Measurements from ENCODE around the gene ZC3H10.
A peak's percentile ranks its signal among the peaks of the same experiment; 100 is the strongest.

Gene ZC3H10

GRCh38 chr12:56102683-56103065 is 15.4 kb upstream of the ZC3H10 start:
- no peak overlapping the region for H3K4me3 ChIP-seq (replicated peaks; ENCODE audit: low read depth, low read length)
- no peak for TF ChIP-seq CTCF (IDR thresholded peaks at IDR 0.05; ENCODE audit: low read length, missing control alignments)
- DNase-seq (ENCODE audit: low read depth): no peak

- TF ChIP-seq CTCF (IDR thresholded peaks at IDR 0.05; ENCODE audit: low read length, missing control alignments): no peak
- DNase-seq (ENCODE audit: low read depth): no peak
- peak overlapping the region; percentile 90 for H3K4me3 ChIP-seq (replicated peaks; ENCODE audit: low read depth, low read length)
These were observed 14.9 kb upstream of the ZC3H10 start for GRCh38 chr12:56103066-56103711.

- DNase-seq (ENCODE audit: low read depth): no peak
- TF ChIP-seq CTCF (IDR thresholded peaks at IDR 0.05; ENCODE audit: low read length, missing control alignments): no peak
- H3K4me3 ChIP-seq (replicated peaks; ENCODE audit: low read depth, low read length): peak overlapping the region; percentile 90
These were observed 14.3 kb upstream of the ZC3H10 start for GRCh38 chr12:56103823-56104108.

GRCh38 chr12:56104109-56104814 is 13.8 kb upstream of the ZC3H10 start, which contains the start of gene PA2G4:
Gene PA2G4, plus strand, starts transcription at chr12:56104559. Its CDS starts 179 bp downstream, at chr12:56104738.
- H3K4me3 ChIP-seq (replicated peaks; ENCODE audit: low read depth, low read length): peak within 1 kb of the TSS; percentile 90

GRCh38 chr12:56104815-56105608 is 13.1 kb upstream of the ZC3H10 start:
- DNase-seq (ENCODE audit: low read depth): no peak
- peak overlapping the region; percentile 90 for H3K4me3 ChIP-seq (replicated peaks; ENCODE audit: low read depth, low read length)
- TF ChIP-seq CTCF (IDR thresholded peaks at IDR 0.05; ENCODE audit: low read length, missing control alignments): no peak

More at GRCh38 chr12:56104109-56104814, 13.8 kb upstream of the ZC3H10 start, which contains the start of gene PA2G4:
- TF ChIP-seq CTCF (IDR thresholded peaks at IDR 0.05; ENCODE audit: low read length, missing control alignments): no peak
- DNase-seq (ENCODE audit: low read depth): peak; percentile 99

- H3K4me3 ChIP-seq (replicated peaks; ENCODE audit: low read depth, low read length): peak overlapping the region; percentile 90
- DNase-seq (ENCODE audit: low read depth): no peak
- TF ChIP-seq CTCF (IDR thresholded peaks at IDR 0.05; ENCODE audit: low read length, missing control alignments): no peak
These were observed 12.5 kb upstream of the ZC3H10 start for GRCh38 chr12:56105609-56105902.

Measured in fibroblast of pulmonary artery (primary cell).